Measurements from ENCODE around the gene ADD1.

DNA sequence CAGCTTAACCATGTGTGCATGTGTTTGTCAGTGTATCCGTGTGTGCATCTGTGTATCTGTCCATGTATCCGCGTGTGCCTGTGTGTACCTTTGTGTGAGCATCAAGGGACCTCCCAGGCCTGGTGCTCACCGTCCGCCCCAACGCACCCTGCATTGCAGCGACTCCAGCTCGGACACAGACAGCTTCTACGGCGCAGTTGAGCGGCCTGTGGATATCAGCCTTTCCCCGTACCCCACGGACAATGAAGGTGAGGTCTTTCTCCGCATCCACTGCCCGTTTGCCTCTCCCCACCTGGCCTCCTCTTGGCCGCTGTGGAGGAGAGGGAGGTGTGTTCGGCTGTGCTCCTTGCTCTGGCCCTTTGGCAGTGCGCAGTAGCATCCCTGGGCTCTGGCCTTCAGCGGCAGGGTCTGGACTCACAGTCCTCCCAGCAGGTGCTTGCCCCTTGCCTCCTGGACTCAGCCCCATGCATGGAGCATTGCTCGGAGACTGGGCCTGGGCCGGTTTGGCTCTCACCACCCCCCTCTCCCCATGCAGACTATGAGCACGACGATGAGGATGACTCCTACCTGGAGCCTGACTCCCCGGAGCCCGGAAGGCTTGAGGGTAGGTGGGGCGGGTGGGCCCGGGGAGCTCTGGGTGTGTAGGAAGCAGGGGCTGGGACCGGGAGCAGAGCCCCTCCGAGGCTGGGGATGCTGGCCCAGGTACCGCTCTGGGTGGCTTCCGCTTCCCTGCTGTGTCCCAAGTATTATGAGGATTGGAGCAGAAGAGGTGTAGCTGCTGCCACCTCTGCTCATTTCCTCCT lies 16.4 kb upstream of the ADD1 start:
- TF ChIP-seq CTCF (IDR thresholded peaks at IDR 0.05) = no peak
- no peak for TF ChIP-seq POLR2AphosphoS5 (IDR thresholded peaks at IDR 0.05)
- no peak for TF ChIP-seq POLR2A (IDR thresholded peaks at IDR 0.05; ENCODE audit: low read depth)
